22Rv1 (cell line): ENCODE measurements around the gene PEX14.
A peak's percentile ranks its signal among the peaks of the same experiment; 100 is the strongest.

Experiments
- H3K27ac ChIP-seq: fragments of 450-650 bp; 2 replicates; pipeline ENCODE4 v1.5.1; 2017
- ZFX ChIP-seq: fragments of 450-650 bp; IDR thresholded peaks from 2 replicates; pipeline ENCODE4 v1.6.1; 2017; ENCODE audit warnings: antibody characterized with exemption, borderline replicate concordance
- TF ChIP-seq, protein P1 (sequence below): fragments of 450-650 bp; IDR thresholded peaks from 2 replicates; pipeline ENCODE4 v1.5.1; 2017; ENCODE audit warnings: mild to moderate bottlenecking

PEX14 gene

DNA sequence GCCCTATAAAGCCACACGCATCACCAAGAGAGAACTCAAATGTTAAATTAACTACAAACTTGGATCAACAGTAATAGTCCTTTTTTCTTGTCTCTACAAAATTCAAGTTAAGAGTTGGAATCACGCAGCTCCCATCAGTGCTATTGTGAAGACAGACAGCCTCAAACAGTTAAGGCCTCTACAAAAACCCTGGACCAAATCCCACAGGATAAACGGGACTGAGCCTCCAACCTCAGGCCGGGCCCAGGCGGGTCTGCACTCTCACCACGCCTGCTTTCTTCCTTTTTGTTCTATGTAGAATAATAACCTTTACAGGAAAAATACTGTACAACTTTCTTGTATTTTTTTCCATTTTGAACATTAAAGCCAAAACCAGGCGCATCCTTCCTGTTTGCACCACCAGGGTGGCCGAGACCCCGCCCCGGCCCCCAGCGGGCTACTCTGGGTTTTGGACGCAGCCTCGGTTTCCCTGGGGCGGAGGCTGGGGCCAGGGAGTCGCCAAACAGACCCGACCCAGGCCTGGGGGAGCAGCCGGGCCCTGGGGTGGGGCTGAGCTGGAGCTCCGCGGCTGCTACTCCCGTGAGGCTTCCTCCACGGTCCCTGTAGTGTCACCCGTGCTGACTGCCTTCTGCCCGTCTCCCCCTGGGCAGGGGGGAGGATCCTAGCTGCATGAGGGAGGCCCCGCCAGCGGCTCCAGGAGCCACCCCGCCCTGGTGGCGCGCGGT, 163.2 kb downstream of the PEX14 start:
- peak overlapping the region; percentile 100 for H3K27ac ChIP-seq

DNA sequence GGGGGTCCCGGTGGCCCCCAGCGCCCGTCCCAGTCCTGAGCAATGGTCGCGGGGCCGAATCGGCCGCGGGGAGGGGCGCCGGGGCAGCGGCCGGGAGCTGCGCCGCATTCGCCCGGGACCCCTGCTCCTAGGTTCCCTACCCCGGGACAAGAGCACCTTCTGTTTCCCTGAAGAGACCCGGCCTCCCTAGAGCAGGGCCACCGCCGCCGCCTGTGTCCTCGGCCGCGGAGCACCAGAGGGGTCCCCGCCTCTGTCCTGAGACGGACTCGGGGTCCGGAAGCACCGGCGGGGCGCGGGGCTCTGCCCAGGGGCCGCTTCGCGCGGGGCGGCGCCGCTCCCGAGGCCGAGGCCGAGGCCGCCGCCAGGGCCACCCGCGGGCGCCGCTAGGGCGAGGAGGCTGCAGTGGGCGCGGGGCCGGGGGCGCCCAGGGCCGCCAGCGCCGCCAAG, 163.8 kb downstream of the PEX14 start:
- peak overlapping the region; percentile 100 for H3K27ac ChIP-seq
- TF ChIP-seq ZFX: no peak
- TF ChIP-seq, protein P1, sequence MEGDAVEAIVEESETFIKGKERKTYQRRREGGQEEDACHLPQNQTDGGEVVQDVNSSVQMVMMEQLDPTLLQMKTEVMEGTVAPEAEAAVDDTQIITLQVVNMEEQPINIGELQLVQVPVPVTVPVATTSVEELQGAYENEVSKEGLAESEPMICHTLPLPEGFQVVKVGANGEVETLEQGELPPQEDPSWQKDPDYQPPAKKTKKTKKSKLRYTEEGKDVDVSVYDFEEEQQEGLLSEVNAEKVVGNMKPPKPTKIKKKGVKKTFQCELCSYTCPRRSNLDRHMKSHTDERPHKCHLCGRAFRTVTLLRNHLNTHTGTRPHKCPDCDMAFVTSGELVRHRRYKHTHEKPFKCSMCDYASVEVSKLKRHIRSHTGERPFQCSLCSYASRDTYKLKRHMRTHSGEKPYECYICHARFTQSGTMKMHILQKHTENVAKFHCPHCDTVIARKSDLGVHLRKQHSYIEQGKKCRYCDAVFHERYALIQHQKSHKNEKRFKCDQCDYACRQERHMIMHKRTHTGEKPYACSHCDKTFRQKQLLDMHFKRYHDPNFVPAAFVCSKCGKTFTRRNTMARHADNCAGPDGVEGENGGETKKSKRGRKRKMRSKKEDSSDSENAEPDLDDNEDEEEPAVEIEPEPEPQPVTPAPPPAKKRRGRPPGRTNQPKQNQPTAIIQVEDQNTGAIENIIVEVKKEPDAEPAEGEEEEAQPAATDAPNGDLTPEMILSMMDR: no peak

More for the DNA sequence above, 163.2 kb downstream of the PEX14 start:
- TF ChIP-seq, protein P1: no peak
- TF ChIP-seq ZFX: no peak

DNA sequence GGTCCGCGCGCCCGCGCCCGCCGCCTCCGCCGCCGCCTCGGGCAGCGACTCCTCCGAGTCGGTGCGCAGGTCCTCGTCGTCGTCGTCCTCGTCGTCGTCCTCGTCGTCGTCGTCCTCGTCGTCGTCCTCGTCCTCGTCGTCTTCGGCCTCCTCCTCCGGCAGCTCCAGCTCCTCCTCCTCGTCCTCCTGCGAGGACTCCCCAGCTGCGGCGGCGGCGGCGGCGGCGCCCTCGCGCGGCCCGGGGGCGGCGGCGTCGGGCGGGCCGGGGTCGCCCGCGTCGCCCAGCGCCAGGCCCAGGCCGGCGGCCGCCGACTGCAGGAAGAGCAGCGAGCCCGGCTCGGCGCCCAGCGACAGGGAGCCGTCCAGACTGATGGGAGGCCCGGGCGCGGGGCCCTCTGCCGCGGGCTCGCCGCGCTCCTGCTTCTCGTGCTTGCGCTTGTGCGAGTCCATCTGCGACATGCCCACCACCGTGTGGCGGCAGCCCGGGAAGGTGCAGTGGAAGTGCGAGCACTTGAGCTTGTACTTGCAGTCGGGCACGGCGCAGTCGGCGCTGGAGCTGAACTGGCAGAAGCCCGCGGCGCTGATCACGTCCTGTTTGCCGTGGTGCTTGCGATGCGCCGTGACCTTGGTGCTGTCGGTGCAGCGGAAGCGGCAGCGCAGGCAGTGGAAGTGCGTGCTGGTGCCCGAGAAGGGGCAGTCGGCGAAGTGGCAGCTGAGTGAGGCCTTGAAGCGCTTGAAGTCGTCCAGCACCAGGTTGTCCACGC, 164.4 kb downstream of the PEX14 start:
- no peak for TF ChIP-seq ZFX
- TF ChIP-seq, protein P1: no peak
- H3K27ac ChIP-seq: peak overlapping the region; percentile 84

DNA sequence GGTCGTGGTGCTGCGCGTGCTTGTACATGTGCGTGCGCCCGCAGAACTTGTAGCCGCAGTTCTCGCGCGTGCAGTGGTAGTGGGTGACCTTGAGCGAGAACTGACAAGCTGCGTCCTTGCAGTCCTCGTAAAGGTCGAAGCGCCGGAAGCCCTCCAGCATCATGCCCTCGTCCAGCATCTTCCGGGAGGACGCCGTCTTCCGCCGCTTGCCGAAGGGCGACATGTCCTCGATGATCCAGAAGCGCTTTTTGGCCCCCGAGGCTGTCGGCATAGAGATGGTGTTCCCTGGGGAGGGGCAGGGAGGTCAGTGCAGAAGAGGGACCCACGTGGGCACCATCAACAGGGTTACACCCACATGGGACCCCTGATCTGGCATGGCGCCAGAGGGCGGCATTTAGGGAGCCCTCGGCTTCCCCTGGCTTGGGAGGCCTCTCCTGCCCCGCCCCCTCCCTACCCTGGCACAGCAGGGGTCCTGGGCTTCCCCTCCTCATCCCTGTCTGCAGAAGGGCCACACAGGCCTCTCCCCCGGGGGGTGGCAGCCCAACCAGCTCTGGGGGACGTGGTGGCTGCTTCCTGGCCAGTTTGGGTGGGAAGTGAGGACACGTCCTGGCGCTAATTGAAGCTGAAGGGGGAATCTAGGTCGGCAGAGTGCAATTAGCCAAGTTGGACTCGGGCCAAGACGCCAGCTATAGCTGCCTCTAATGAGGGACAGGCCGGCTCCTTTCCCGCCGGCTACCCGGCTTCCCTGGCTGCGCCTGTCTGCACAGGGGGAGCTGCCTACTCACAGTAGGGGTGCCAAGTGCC, 165.2 kb downstream of the PEX14 start:
- peak overlapping the region; percentile 84 for H3K27ac ChIP-seq
- TF ChIP-seq ZFX: no peak
- TF ChIP-seq, protein P1: no peak

DNA sequence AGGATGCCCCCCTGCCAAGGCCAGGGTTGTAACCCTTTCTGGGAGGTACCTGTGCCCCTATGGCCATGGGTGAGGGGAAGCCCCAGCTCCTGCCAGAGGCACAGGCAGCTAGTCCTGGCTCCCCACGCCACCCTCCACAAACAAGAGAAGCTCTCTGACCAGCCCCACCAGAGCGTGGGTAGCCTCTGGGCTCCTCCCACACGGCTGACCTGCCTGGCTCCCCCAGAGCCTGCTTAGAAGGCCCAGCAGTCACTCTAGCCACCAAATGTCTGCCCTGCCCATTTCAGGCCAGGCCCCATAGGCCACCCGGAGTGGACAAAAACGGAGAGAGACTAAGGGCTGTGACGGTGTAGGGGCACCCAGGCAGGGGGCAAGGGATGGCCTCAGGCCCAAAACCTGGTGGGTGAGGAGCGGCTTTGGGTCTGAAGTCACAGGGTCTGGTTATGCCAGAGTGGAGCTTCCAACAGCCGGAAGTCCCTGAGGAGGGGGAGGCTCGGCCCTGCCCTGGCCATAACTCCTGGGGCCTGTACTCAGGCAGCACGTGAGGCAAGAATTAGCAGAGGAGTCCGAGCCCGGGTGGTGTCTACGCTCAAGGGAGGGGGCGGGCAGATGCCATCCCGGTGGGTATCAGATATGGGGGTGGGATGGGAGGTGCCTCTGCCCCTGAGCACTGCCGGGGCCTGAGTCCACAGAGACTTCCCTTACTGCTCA, 166.2 kb downstream of the PEX14 start:
- peak overlapping the region; percentile 84 for H3K27ac ChIP-seq
- TF ChIP-seq ZFX: no peak
- TF ChIP-seq, protein P1: no peak

DNA sequence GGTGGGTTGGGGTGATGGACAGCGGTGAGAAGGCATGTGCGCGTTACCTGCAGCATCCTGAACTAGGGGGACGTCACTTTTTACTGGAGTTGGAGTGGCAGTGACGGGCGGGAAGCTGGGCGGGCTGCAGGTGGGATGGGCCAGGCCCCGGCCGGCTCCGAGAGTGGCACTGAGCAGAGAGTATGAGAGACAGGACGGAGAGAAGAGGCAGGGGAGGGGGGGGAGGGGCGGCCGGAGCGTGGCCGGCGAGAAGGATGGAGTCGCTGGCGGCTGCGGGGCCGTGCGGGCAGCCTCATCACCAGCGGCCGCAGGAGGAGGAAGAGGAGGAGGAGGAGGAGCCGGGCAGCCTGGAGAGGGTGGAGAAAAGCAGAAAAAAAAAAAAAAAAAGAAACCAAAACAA, 167.2 kb downstream of the PEX14 start:
- peak overlapping the region; percentile 84 for H3K27ac ChIP-seq
- TF ChIP-seq ZFX: no peak
- TF ChIP-seq, protein P1: no peak
